ES-I3 (cell line): Measurements from ENCODE around the gene RCSD1.

ENCODE experiments used
- H3K36me3 ChIP-seq: 2 replicates; pipeline ENCODE4 v1.6.1; 2013; ENCODE audit warnings: mild to moderate bottlenecking, low read length, control low read depth, moderate library complexity; ENCODE audit not compliant: insufficient read depth
- H3K4me1 ChIP-seq: 2 replicates; pipeline ENCODE4 v1.6.1; 2013; ENCODE audit warnings: mild to moderate bottlenecking, control low read depth, low read length; ENCODE audit not compliant: insufficient read depth
- H3K9ac ChIP-seq: 2 replicates; pipeline ENCODE4 v1.6.1; 2013; ENCODE audit warnings: low read depth, mild to moderate bottlenecking, low read length, moderate library complexity
- H3K9me3 ChIP-seq: 2 replicates; pipeline ENCODE4 v1.6.1; 2013; ENCODE audit warnings: mild to moderate bottlenecking, low read length, moderate library complexity; ENCODE audit not compliant: control insufficient read depth, insufficient read depth

RCSD1 gene, protein sequence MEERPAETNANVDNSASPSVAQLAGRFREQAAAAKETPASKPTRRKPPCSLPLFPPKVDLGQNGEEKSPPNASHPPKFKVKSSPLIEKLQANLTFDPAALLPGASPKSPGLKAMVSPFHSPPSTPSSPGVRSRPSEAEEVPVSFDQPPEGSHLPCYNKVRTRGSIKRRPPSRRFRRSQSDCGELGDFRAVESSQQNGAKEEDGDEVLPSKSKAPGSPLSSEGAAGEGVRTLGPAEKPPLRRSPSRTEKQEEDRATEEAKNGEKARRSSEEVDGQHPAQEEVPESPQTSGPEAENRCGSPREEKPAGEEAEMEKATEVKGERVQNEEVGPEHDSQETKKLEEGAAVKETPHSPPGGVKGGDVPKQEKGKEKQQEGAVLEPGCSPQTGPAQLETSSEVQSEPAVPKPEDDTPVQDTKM

DNA sequence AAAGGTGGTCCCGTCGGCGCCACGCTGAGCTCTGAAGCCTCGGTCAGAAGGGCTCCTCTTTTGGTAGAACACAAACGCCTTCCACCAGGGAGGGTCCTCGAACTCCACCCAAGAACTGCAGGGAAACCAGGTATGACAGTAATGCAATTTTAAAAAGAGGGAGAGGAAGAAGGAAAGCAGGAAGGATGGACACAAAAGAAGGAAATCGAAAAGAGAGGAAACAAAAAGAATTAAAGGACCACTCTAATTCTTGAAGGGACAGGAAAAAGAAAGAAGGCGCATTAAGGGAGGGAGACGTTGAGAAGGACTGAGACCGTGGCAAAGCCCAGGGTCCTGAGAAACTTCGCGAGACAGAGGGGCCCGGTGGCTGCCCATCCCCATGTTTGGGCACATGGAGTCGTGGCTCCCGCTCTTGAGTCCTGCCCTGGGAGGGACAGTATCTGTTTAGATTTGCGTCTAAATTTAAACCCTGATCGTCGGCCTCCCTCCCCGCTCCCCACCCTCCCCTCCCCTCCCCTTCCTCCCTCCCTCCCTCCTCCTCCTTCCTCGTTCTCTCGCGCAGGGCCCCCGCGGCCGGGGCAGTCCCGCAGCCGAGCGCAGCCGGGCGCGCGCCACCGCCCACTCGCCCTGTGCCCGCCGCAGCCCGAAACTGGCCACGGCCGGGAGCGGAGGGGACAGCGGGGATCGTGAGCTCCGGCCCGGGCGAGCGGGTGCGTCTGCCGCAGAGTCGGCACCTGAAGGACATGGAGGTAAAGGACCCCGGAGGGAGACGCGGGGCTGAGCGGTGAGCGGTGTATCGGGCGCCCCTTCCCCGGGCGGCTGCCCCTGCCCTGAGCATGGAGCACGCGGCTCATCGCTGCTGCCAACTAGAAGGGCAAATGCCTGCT, at the start of gene RCSD1:
RCSD1 (plus strand) TSS at position 552 of the 887 bp plus-strand sequence; CDS start at position 744, 192 bp downstream.
- H3K4me1 ChIP-seq, result peaks cover 23% of the 10 kb centered on the region
- H3K9ac ChIP-seq, result peak within 1 kb of the TSS; percentile 77; the same call in 1 of the 2 replicates
- no peaks in the 10 kb centered on the region for H3K9me3 ChIP-seq
- no peaks in the 10 kb centered on the region for H3K36me3 ChIP-seq

DNA sequence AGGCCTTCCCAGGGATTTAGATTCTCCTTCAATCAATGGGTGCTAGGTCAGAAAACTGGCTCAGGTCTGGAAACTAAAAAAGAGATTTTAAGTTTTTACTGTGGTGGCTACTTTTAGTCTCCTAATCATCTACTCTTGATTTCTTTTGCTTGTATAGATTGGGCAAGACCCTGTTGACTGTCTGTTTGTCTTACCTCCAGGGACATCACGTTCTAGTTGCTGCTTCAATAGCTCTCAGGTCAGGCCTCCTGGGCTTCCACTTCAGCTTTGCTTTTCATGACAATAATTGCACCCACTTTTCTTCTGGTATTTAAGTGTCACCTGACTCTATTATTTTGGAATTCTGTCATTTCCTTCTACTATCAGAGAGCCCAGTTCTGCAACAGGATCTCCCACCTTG, 48.0 kb upstream of the RCSD1 start:
- H3K9ac ChIP-seq, result no peak overlapping the region
- H3K36me3 ChIP-seq, result no peaks in the 10 kb centered on the region; the same call in 1 of the 2 replicates
- H3K4me1 ChIP-seq, result peaks cover 7% of the 10 kb centered on the region

DNA sequence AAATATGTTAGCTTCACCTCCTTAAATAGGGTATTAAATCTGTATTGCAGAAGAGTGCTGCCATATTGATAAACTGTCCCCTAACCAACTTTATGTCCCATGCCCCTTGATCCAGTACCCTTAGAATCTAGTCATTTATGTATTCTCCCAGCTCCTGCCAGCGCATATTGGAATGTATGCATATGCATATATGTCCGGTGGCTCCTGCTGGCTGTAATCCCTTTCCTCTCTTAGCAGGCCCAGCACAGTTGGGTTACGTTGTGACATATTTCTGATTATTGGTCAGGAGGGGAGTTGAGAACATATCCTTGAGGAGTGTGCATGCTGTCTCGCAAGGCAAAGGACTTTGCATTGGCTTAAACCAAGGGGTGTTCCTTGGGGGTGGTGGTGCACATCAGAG, 47.3 kb upstream of the RCSD1 start:
- no peak overlapping the region for H3K9ac ChIP-seq
- no peaks in the 10 kb centered on the region; the same call in 1 of the 2 replicates for H3K9me3 ChIP-seq
- H3K36me3 ChIP-seq, result no peaks in the 10 kb centered on the region; the same call in 1 of the 2 replicates
- peaks cover 7% of the 10 kb centered on the region for H3K4me1 ChIP-seq

More for the DNA sequence above, 48.0 kb upstream of the RCSD1 start:
- peaks cover 2% of the 10 kb centered on the region; the same call in 1 of the 2 replicates for H3K9me3 ChIP-seq

DNA sequence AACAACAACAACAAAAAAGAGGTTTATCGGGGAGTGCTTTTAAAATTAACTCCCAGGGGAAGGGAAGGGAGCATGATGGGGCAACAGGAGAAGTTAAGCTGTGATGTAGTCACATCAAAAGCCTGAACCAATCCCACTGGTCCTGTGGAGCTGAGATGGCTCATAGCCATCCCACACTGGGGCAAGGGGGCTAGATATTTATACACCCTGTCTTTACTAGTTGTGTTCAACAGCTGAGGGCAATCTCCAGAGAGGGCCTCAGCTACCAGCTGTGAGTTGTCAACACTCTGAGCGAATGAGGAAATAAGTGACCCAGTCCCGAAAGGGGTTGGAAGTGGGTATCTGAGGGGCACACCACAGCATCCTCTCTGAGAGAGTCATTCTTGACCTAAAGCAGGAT, 45.5 kb upstream of the RCSD1 start:
- H3K9me3 ChIP-seq, result no peaks in the 10 kb centered on the region; the same call in 1 of the 2 replicates
- no peak overlapping the region for H3K9ac ChIP-seq
- no peaks in the 10 kb centered on the region; the same call in 1 of the 2 replicates for H3K36me3 ChIP-seq
- no peaks in the 10 kb centered on the region for H3K4me1 ChIP-seq

DNA sequence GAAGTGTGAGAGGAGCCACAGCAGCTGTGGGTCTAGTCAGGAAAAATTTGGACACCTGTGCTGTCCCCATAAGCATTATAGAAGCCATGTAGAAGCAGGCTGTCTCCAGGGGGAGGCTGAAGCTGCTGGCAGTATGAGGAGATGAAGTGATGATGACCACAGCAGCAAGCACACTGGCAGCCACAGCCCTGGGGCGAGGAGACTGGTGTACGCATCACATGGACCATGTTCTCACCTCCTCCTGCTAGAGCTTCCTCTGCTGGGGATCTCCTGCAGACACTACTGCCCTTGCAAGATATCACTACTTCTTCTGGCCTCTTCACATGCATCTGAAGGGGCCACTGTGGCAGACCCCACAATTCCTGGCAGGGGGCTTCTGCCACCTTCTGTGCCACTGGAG, 42.7 kb upstream of the RCSD1 start:
- Histone ChIP-seq H3K9ac (no peak overlapping the region), H3K36me3 (no peaks in the 10 kb centered on the region), H3K4me1 (no peaks in the 10 kb centered on the region), H3K9me3 (no peaks in the 10 kb centered on the region; the same call in 1 of the 2 replicates)

DNA sequence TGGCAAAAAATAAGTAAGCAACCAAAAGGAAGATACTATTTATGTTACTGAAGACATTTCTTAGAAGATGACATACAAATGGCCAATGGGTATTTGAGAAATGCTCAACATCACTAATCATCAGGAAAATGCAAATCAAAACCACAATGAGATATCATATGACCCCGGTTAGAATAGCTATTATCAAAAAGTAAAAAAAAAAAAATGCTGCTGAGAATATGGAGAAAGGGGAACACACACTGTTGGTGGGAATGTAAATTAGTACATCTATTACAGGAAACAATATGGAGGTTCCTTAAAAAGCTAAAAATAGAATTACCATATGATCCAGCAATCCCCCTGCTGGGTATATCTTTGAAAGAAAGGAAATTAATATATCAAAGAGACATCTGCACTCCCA, 42.2 kb upstream of the RCSD1 start:
- no peaks in the 10 kb centered on the region; the same call in 1 of the 2 replicates for H3K9me3 ChIP-seq
- H3K9ac ChIP-seq, result no peak overlapping the region
- no peaks in the 10 kb centered on the region for H3K36me3 ChIP-seq
- H3K4me1 ChIP-seq, result no peaks in the 10 kb centered on the region

DNA sequence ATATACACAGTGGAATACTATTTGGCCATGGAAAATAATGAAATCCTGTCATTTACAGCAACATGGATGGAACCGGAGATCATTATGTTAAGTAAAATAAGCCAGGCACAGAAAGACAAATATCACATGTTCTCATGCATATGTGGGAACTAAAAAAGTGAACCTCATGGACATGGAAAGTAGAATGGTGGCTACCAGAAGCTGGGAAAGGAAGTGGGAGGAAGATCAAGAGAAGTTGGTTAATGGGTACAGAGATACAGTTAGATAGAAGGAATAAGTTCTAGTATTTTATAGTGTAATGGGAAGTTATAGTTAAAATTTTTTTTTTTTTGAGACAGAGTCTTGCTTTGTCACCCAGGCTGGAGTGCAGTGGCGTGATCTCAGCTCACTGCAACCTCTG, 41.7 kb upstream of the RCSD1 start:
- no peak overlapping the region for H3K9ac ChIP-seq

DNA sequence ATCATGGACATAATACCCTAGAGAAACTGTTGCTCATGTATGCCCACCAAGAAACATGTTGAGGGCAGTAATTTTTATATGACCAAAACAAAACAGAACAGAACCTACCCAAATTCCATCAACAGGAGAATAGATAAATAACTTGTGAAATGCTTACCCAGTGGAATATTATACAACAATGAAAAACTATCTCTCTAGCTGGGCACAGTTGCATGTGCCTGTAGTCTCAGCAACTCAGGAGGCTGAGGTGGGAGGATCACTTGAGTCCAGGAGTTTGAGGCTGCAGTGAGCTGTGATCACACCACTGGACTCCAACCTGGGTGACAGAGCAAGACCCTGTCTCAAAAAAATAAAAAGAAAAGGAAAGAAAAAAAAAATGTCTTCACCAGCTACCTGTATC, 37.6 kb upstream of the RCSD1 start:
- Histone ChIP-seq H3K36me3 (no peaks in the 10 kb centered on the region), H3K9me3 (no peaks in the 10 kb centered on the region), H3K9ac (no peak overlapping the region), H3K4me1 (no peaks in the 10 kb centered on the region)

More for the DNA sequence above, 41.7 kb upstream of the RCSD1 start:
- no peaks in the 10 kb centered on the region for H3K36me3 ChIP-seq
- H3K4me1 ChIP-seq, result no peaks in the 10 kb centered on the region
- no peaks in the 10 kb centered on the region for H3K9me3 ChIP-seq

DNA sequence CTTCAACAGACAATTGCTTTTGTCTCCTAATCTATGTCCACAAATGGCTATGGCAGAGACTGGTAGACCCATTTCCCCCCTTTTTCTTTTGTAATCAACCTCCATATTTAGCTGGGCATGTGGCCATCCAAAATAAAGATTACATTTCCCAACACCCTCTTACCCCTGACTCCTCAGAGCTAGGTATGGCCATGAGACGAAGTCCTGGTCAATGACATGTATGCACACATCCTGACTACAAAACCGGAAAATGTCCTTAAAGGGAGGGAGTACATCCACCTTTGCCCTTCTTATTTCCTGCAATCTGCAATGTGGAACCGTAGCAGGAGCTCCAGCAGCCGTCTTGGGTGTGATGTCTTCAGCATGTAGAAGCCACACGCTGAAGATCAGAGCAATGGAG, 36.2 kb upstream of the RCSD1 start:
- Histone ChIP-seq H3K4me1 (no peaks in the 10 kb centered on the region), H3K9ac (no peak overlapping the region), H3K9me3 (no peaks in the 10 kb centered on the region), H3K36me3 (no peaks in the 10 kb centered on the region)

DNA sequence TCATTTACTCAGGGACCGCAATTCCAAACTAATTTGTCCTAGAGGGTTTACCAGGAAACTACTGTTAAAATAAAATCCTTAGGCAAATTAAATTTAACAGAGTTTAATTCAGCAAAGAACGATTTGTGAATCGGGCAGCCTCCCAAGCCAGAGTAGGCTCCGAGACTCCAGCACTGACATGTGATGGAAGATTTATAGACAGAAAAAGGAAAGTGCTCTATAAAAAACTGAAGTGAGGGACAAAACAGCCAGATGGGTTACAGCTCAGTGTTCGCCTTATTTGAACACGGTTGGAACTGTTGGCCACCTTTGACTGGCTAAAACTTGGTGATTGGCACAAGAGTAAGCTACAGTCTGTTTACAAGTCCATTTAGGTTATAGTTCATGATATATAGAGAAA, 35.2 kb upstream of the RCSD1 start:
- Histone ChIP-seq H3K9ac (no peak overlapping the region), H3K9me3 (no peaks in the 10 kb centered on the region), H3K4me1 (no peaks in the 10 kb centered on the region), H3K36me3 (no peaks in the 10 kb centered on the region)

DNA sequence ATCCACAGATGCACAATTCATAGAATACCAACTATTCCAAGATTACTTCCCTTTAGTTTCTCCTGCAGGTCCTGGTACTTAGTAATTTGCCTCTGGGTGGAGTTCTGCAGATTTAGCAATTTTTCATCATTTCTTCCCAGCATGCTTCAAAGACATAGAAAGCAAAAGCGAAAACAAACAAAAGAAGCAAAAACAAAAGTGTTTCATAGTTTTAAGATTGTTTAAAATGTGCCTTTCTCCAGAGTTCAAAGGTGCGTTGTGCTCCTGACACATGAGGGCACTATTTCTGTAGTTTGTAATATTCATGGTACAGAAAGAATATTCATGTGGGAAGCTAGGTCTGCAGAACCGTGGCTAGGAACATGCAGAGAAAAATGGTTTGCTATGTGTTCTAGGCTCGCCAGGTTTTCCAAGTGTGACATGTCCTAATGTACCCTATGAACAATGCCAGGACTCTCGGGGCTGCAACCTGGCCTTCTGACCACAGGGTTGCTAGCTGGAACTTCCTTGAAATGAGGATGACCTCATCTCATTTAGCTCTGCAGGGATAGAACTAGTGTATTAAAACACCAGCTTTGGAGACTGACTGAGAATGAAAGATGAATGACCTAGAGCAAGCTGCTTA, 30.0 kb upstream of the RCSD1 start:
- Histone ChIP-seq H3K9ac (no peak overlapping the region), H3K4me1 (no peaks in the 10 kb centered on the region), H3K9me3 (no peaks in the 10 kb centered on the region), H3K36me3 (no peaks in the 10 kb centered on the region)

DNA sequence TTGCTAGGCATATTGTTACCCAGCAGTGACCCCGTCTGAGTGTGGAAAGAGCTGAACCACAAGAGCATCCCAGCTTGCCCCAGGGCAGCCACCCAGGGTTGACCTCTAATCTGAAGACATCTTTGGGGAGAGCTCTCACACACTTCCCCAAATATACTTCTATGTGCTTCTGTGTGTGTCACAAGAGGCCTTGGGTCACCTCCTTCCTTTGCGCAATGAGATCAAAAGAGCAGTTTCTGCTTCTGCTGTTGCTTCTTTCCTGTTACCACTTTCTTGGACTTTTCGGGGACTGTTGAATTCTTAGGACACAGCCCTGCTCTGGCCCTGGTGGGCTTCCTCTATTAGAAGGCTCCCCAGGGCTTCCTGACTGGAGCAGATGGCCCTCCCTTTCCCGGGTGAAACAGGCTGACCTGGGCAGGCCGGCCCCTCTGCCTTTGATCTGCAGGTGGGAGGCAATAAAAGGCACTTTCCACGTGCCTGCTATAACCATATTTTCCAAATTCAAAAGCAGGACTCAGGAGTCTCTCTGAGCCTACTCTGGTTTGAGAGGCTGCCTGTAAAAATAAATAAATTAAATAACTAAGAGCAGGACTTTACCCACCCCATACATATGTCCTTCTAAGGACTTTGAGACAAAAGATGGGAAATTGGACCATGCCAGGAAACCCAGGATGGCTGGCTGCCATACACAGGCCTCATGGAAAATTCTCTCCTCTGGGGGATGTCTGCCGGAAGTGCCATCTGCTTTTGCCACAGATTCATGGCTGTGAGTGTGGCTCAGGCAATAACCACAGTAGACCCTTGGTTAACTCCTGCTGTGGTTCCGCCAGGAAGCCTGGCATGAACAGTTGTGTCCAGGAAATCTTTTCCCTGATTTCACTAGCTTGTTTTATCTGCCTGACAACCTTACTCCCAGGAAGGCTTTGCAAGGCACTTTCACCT, 28.3 kb upstream of the RCSD1 start:
- no peaks in the 10 kb centered on the region for H3K4me1 ChIP-seq
- H3K9me3 ChIP-seq, result no peaks in the 10 kb centered on the region
- no peak overlapping the region for H3K9ac ChIP-seq
- H3K36me3 ChIP-seq, result no peaks in the 10 kb centered on the region

DNA sequence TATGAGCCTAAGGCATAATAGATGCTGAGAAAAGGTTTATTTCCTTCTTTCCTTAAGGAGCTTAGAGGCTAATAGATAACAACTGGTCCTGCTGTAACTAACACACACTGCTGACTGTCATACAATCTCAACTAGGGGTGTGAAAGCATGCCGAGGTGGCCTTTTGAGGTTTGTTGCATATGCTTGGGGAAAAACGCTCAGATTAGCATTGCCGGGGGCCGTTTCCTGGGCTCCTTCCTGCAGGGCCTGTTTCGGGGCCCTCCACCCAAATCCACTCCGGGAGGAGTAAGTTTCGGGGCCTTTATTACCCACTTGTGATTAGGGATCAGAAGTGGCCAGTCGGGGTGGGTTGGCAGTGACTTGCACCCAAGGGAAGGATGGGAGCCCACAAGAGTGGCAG, 27.2 kb upstream of the RCSD1 start:
- Histone ChIP-seq H3K9me3 (no peaks in the 10 kb centered on the region), H3K4me1 (no peaks in the 10 kb centered on the region), H3K36me3 (no peaks in the 10 kb centered on the region), H3K9ac (no peak overlapping the region)
